DOHH2 (cell line): ENCODE measurements around the gene CADPS.

Source experiments
- EZH2phosphoT487 ChIP-seq: fragments of 200-600 bp; sonication (generic); IDR thresholded peaks from 2 replicates; pipeline ENCODE4 v1.6.1; 2017; ENCODE audit warnings: borderline replicate concordance, mild to moderate bottlenecking, antibody characterized with exemption, low read length, moderate library complexity, mixed read lengths
- TF ChIP-seq, protein P1 (sequence below): fragments of 200-600 bp; sonication (generic); IDR thresholded peaks from one replicate; pipeline ENCODE4 v1.5.1; 2014; ENCODE audit warnings: antibody characterized with exemption, mild to moderate bottlenecking, low read depth, low read length; ENCODE audit not compliant: poor library complexity, severe bottlenecking

DNA sequence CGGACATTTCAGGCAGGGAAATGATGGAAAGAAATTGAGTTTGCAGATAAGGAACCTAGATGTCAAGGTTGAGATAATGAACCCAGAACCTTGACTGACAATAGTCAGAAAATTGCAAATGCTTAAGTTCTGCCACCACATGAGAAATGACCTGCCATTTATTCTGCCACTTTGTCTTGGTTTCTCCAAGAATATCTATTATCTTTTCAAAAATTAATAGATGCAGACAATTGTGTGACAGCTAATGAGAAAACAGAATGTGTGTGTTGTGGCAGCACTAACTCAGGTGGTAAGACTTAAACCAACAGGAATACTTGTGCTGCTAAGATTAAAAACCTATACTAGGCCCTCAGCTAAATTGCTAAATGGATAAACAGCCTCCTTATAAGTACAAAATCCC is 52.3 kb downstream of the CADPS start:
- TF ChIP-seq, protein P1, sequence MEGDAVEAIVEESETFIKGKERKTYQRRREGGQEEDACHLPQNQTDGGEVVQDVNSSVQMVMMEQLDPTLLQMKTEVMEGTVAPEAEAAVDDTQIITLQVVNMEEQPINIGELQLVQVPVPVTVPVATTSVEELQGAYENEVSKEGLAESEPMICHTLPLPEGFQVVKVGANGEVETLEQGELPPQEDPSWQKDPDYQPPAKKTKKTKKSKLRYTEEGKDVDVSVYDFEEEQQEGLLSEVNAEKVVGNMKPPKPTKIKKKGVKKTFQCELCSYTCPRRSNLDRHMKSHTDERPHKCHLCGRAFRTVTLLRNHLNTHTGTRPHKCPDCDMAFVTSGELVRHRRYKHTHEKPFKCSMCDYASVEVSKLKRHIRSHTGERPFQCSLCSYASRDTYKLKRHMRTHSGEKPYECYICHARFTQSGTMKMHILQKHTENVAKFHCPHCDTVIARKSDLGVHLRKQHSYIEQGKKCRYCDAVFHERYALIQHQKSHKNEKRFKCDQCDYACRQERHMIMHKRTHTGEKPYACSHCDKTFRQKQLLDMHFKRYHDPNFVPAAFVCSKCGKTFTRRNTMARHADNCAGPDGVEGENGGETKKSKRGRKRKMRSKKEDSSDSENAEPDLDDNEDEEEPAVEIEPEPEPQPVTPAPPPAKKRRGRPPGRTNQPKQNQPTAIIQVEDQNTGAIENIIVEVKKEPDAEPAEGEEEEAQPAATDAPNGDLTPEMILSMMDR = no peak
- TF ChIP-seq EZH2phosphoT487 = no peak
